DOHH2 (cell line): ENCODE data around the gene TICAM2.

ENCODE experiments used
- H3F3A ChIP-seq: fragments of 200-600 bp; sonication (generic), shearing (Covaris generic); 2 replicates; pipeline ENCODE4 v1.6.0; 2016; ENCODE audit warnings: antibody characterized with exemption, mild to moderate bottlenecking; ENCODE audit not compliant: control insufficient read depth, insufficient read depth
- H3K27ac ChIP-seq: fragments of 200-600 bp; sonication (generic); 2 replicates; pipeline ENCODE4 v1.5.1; 2014; ENCODE audit warnings: low read depth, mild to moderate bottlenecking, low read length, moderate library complexity
- H3K27me3 ChIP-seq: fragments of 200-600 bp; sonication (generic); 2 replicates; pipeline ENCODE4 v1.6.1; 2014; ENCODE audit warnings: mild to moderate bottlenecking, low read length, mixed read lengths; ENCODE audit not compliant: control insufficient read depth
- H3K36me3 ChIP-seq: fragments of 200-600 bp; sonication (generic); 2 replicates; pipeline ENCODE4 v1.6.1; 2014; ENCODE audit warnings: mild to moderate bottlenecking, low read length, moderate library complexity, mixed read lengths; ENCODE audit not compliant: control insufficient read depth
- H3K4me1 ChIP-seq: fragments of 200-600 bp; sonication (generic); 2 replicates; pipeline ENCODE4 v1.6.1; 2014; ENCODE audit warnings: mild to moderate bottlenecking, low read length, mixed read lengths; ENCODE audit not compliant: control insufficient read depth
- H3K4me2 ChIP-seq: fragments of 200-600 bp; sonication (generic); 2 replicates; pipeline ENCODE4 v1.6.0; 2014; ENCODE audit warnings: mild to moderate bottlenecking, low read length, moderate library complexity
- H3K4me3 ChIP-seq: fragments of 200-600 bp; sonication (generic); 2 replicates; pipeline ENCODE4 v1.5.1; 2014; ENCODE audit warnings: mild to moderate bottlenecking, low read length, mixed read lengths
- H3K79me2 ChIP-seq: fragments of 200-600 bp; sonication (generic); 2 replicates; pipeline ENCODE4 v1.6.1; 2014; ENCODE audit warnings: mild to moderate bottlenecking, low read length, mixed read lengths; ENCODE audit not compliant: control insufficient read depth
- H3K9me2 ChIP-seq: fragments of 200-600 bp; sonication (generic); replicated peaks from 2 replicates; pipeline ENCODE4 v1.6.1; 2014; ENCODE audit warnings: mild to moderate bottlenecking, low read length, mixed read lengths; ENCODE audit not compliant: control insufficient read depth
- H3K9me3 ChIP-seq: fragments of 200-600 bp; sonication (generic); 2 replicates; pipeline ENCODE4 v1.6.1; 2014; ENCODE audit warnings: antibody characterized with exemption, low read length, mixed read lengths; ENCODE audit not compliant: control insufficient read depth, insufficient read depth
- H4K20me1 ChIP-seq: fragments of 200-600 bp; sonication (generic); 2 replicates; pipeline ENCODE4 v1.6.0; 2014; ENCODE audit warnings: low read depth, mild to moderate bottlenecking, antibody characterized with exemption, low read length, moderate library complexity; ENCODE audit not compliant: control insufficient read depth, insufficient read depth
- EZH2phosphoT487 ChIP-seq: fragments of 200-600 bp; sonication (generic); IDR thresholded peaks from 2 replicates; pipeline ENCODE4 v1.6.1; 2017; ENCODE audit warnings: borderline replicate concordance, mild to moderate bottlenecking, antibody characterized with exemption, low read length, moderate library complexity, mixed read lengths
- TF ChIP-seq, protein P1 (sequence below): fragments of 200-600 bp; sonication (generic); IDR thresholded peaks from one replicate; pipeline ENCODE4 v1.5.1; 2014; ENCODE audit warnings: antibody characterized with exemption, mild to moderate bottlenecking, low read depth, low read length; ENCODE audit not compliant: poor library complexity, severe bottlenecking

The TICAM2 gene

DNA sequence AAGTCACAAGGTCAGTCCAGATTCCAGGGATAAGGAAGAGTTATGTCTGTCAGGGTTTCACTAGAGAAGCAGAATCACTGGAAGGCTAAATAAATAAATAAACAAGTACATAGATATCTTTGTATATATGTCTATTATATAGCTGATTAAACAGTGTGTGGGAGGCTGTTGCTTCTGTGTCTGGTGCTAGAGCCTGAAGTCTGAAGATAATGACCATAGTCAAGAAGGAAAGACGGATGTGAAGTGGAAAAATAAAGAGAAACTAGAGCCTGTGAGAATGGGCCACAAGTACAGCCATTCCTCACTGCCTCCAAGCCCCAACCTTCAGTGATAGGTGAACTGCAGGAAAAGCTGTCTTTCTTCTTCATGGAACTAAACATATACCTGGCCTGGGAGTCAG, 27.6 kb upstream of the TICAM2 start:
- H3K4me2 ChIP-seq = no peak overlapping the region
- peaks cover 14% of the 10 kb centered on the region for H3K79me2 ChIP-seq
- TF ChIP-seq, protein P1, sequence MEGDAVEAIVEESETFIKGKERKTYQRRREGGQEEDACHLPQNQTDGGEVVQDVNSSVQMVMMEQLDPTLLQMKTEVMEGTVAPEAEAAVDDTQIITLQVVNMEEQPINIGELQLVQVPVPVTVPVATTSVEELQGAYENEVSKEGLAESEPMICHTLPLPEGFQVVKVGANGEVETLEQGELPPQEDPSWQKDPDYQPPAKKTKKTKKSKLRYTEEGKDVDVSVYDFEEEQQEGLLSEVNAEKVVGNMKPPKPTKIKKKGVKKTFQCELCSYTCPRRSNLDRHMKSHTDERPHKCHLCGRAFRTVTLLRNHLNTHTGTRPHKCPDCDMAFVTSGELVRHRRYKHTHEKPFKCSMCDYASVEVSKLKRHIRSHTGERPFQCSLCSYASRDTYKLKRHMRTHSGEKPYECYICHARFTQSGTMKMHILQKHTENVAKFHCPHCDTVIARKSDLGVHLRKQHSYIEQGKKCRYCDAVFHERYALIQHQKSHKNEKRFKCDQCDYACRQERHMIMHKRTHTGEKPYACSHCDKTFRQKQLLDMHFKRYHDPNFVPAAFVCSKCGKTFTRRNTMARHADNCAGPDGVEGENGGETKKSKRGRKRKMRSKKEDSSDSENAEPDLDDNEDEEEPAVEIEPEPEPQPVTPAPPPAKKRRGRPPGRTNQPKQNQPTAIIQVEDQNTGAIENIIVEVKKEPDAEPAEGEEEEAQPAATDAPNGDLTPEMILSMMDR = no peak
- no peak for TF ChIP-seq EZH2phosphoT487
- H3K9me2 ChIP-seq = no peaks in the 10 kb centered on the region
- no peaks in the 10 kb centered on the region for H4K20me1 ChIP-seq
- H3F3A ChIP-seq = no peaks in the 10 kb centered on the region
- H3K36me3 ChIP-seq = peaks cover 8% of the 10 kb centered on the region
- H3K9me3 ChIP-seq = peaks cover 7% of the 10 kb centered on the region; the same call in 1 of the 2 replicates
- no peak overlapping the region for H3K27ac ChIP-seq
- peaks cover 23% of the 10 kb centered on the region for H3K4me1 ChIP-seq
- H3K27me3 ChIP-seq = no peaks in the 10 kb centered on the region
- no peak overlapping the region for H3K4me3 ChIP-seq

DNA sequence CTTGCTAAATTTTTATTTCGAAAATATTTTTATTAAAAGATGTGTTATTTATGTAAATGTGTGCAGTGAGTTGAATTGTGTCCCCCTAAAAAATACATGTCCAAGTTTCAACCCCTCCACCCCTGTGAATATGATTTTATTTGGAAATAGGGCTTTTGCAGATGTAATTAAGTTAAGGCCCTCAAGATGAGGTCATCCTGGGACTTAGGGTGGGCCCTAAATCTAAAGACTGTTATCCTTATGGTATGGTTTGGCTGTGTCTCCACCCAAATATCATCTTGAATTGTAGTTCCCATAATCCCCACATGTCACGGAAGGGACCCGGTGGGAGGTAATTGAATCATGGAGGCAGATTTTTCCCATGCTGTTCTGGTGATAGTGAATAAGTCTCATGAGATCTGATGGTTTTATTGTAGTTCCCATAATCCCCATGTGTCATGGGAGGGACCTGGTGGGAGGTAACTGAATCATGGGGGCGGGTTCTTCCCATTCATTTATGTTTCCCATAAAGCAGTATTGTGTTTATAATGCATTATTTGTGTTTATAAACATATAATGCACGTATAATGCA, 25.1 kb upstream of the TICAM2 start:
- no peak overlapping the region for H3K27ac ChIP-seq
- H3K4me1 ChIP-seq = peaks cover 38% of the 10 kb centered on the region
- H3K4me2 ChIP-seq = peak overlapping the region; percentile 76
- peaks cover 16% of the 10 kb centered on the region; the same call in 1 of the 2 replicates for H4K20me1 ChIP-seq
- no peaks in the 10 kb centered on the region for H3F3A ChIP-seq
- TF ChIP-seq EZH2phosphoT487 = no peak
- TF ChIP-seq, protein P1 = no peak
- H3K9me2 ChIP-seq = no peaks in the 10 kb centered on the region
- H3K4me3 ChIP-seq = no peak overlapping the region
- H3K27me3 ChIP-seq = no peaks in the 10 kb centered on the region
- peaks cover 32% of the 10 kb centered on the region for H3K36me3 ChIP-seq
- peaks cover 39% of the 10 kb centered on the region for H3K79me2 ChIP-seq
- H3K9me3 ChIP-seq = peaks cover 7% of the 10 kb centered on the region; the same call in 1 of the 2 replicates

DNA sequence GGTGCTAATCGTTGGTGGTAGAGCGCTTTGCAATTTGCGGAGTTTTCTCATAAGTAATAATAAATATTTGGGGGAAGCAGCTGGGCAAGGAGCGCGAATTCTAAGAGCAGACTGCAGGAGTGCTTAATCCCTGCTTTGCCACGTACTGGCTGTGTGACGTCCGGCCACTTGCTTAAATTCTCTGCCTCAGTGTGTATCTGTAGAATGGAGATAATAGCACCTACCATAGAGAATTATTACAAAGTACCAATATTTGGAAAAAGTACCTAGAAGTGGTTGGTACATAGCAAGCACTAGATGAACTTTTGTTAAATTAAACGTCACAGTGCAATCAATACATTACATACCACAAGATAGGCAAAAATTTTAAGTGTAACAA, 24.2 kb upstream of the TICAM2 start:
- Histone ChIP-seq H3K9me3 (peaks cover 7% of the 10 kb centered on the region; the same call in 1 of the 2 replicates), H3K4me2 (peak overlapping the region; percentile 76), H3K27me3 (no peaks in the 10 kb centered on the region), H3K27ac (peak overlapping the region; percentile 52), H3K4me1 (peaks cover 36% of the 10 kb centered on the region), H3K4me3 (peak overlapping the region; percentile 97), H4K20me1 (peaks cover 16% of the 10 kb centered on the region; the same call in 1 of the 2 replicates), H3K36me3 (peaks cover 41% of the 10 kb centered on the region), H3F3A (no peaks in the 10 kb centered on the region), H3K79me2 (peaks cover 49% of the 10 kb centered on the region), H3K9me2 (no peaks in the 10 kb centered on the region)
- no peak for TF ChIP-seq EZH2phosphoT487
- TF ChIP-seq, protein P1 = no peak
